HG03469 (cell line): ENCODE measurements around the gene DGKI.

Source experiments
- ATAC-seq: cut with Tn5 transposase; IDR thresholded peaks from one replicate; pipeline ENCODE4 v1.9.1; 2021; ENCODE audit warnings: mild to moderate bottlenecking, moderate library complexity, moderate number of reproducible peaks; ENCODE audit not compliant: unreplicated experiment

The DGKI gene

DNA sequence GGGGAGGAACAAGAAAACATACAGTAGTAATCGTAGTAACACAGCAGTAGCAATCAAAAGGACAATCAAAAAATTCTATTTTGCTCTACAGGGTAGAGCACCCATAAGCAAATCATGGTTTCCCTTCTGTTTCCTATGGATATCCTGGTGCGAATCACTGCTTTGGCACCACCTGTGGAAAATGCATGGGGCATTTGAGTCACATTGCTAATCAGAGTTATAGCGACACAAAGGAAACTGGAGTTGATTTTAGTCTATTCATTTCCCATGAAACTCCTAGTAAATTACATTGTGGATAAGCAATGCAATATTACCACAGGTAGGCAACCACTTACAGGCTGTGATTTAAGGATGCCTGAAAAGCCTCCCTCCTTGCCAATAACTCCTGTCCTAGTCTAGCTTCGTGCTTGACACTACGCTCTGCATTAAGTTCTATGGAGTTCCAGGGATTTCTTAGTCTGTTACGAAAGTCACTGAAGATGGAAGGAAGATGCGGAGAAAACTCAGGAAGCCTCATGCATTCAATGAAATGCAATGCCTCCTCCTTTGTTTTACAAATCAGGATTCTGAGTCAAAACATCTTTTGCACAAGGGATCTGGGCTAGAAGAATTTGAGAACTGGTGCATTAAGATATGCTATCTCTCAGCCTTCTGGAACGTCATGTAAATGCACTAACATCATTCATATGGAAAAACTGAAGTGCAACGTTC, 188.4 kb downstream of the DGKI start:
- no peak for ATAC-seq

DNA sequence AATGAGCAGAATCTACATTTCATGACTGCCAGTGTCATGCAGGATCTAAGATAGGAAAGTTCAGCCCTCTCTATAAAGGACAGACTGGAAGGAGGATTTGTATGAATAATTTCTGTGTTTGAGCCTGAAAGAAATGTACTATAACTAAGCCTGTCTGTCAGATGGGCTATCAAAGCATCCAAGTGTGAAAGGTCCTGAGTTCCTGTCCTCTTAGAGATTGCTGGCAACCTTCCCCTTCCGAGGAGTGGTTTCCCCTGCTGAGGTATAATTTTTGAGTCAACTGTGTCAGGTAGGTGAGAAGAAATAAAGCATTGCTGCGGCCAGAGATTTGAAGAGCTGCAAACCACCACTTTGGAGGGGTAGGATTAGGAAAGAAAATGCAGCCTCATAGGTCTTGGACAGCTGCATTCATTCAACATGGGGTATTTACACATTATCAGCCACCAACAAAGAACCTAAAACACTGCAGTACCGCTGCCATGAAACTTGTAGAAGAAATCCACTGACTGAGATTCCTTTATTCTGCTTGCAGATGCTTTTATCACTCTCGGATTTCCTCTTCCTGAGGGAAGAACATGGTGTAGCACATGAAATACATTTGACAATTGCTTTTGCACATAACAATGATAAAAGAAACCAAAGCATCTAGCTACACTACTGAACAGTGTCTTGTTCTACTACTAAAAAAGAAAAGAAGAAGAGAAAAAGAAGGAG, 189.1 kb downstream of the DGKI start:
- ATAC-seq: no peak

DNA sequence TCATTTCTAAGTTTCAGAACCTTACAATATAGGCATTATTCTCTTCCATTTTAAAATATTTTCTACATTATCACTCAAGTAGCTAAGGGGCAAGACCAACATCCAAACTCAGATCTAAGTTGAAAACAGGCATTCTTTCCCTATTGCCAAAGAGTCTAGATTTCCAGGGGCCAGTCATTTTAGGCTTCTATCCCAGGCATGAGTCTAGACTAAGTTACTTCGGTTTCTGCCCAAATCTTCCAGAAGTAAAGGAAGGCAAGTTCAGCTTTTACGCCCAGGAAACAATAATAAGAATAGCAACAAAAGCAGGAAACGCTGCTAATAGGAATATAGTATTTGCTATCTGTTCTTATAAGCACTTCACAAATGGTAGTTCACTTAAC, 189.9 kb downstream of the DGKI start:
- ATAC-seq: no peak

DNA sequence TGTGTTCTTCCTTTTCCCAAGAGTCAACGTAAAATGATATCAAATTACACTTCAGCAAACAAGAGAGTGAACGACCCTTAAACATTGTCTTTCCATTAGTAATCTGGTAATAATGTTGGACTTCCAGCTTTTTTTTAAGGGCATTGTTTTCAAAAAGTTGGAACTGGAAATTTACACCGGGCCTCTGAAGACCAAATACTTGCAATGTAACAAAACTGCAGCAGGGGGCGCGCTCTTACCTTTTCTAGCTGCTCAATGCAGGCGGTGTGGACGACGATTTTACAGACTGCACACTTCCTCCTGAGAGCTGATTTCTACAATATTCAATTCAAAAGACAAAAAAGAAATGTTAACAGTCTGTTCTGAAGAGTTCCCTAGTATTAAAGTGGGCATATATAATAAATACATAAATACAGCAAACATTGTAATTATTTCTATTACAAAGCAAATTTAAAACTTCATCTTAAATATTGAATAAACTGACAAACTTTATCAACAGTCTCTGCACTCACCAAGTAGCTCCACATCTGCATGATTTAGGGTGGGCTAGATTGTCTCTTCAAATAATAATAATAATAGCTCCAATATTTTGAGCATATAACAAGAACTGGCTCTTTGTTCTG, 190.4 kb downstream of the DGKI start:
- peak; percentile 55 for ATAC-seq

DNA sequence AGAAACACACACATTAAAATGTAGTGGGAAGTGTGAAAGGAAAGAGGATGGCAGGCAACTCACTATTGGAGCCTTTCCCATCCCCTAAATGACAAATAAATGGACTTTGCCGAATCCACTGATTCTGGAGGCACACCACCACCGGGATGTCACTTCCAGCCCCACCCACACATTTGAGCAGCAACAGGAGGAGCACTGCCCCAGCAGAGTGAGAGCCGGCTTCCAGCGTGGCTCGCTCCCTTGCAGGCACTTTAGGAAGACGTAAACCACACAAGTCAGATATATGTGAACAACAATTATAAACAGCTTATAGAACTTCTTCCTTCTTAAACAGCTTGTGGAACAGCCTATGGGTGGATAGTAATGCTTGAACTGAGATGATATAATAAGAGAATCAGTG, 191.0 kb downstream of the DGKI start:
- ATAC-seq: no peak

DNA sequence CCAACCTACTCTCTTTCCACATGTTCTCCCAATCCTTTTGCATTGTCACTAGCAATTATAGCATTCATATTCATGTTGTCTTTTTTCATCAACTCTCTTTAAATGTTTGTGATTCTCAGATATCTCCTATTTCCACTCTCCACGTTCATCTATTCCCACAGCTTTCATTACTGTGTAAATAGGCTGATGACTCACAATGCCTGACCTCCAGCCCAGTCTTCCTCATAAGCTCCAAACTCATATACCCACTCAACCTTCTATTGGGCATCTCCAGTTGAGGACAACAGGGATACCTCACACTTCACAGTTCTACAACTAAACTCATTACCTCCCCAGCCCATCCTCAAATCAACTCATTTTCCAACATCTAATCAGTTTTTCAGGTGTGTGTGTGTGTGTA, 194.1 kb downstream of the DGKI start:
- ATAC-seq: no peak

DNA sequence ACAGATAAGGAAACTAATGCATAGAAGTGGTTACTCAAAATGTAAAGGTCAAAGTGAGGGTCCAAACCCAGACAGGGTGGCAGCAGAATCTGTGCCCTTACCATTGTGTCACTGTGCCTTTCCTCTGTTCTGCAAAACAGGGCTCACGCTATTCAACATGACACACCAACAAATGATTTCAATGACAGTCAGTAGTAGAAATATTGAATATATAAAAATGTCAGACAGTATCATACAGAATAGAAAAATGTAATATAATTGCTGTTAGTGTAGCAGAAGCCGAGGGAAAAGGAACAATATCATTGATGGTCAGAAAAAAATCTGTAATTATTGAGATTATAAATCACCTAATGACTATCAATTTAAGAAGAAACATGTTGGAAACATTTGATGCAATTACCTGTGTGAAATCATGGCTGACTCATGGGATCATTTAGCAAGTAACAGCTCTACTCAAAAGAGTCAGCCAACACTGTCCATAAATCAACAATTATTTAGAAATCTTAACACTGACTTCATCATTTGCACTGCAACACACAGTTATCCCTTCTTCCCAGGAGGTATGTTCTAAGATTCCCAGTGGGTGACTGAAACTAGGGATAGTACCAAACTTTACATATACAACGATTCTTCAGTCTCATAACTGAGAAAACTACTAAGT, 198.7 kb downstream of the DGKI start:
- ATAC-seq: no peak

DNA sequence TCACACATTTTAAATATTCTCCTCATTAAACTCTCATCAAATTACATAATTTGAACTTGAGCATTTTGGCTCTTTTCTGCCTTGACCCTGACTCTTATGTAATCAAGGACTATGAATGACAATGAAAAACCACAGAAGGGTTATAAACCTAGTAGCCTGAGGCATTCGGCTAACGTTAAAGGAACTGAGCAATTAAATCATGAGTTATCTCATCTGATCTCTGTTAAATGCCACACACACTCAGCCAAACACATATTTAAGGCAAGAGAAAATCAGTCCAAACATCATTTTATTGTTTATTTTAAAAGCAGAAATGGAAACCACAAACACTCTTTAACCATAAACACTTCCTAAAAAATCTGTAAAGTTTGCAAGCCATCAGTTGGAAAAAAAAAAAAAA, 204.3 kb downstream of the DGKI start:
- no peak for ATAC-seq

DNA sequence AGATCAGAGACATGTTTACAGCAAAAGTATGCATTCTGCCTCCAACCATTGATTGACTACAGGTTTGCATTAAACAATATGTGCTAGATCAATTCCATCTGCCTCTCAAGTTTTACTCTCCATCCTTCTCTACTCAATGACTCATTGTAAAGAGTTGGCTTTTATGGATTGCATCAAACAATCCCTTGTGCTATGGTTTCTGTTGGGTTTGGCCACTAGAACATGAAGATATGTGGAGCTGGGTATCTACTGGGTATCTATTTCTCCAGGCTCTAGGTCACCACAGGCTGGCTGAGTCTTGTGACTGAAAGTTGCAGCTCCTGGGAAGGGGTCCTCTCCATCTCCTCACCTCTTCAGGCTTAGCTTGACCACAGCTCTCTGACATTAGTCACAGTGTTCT, 204.7 kb downstream of the DGKI start:
- ATAC-seq: no peak

DNA sequence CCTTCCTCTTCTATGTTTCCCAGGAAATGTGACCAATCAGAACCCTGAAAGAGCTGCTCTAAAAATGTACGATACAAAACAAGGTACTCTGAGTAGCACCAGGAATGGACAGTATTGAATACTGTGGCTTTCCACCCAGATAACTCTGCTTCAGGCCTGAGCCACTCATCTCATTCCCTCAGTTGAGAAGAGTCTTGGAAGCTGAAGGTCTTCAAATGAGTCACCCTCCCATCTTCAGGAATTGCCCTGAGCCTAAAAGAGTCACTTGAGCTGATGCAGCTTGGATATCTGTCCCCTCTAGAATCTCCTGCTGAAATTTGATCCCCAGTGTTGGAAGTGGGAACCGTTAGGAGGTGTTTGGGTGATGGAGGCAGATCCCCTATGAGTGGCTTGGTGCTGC, 210.4 kb downstream of the DGKI start:
- no peak for ATAC-seq

DNA sequence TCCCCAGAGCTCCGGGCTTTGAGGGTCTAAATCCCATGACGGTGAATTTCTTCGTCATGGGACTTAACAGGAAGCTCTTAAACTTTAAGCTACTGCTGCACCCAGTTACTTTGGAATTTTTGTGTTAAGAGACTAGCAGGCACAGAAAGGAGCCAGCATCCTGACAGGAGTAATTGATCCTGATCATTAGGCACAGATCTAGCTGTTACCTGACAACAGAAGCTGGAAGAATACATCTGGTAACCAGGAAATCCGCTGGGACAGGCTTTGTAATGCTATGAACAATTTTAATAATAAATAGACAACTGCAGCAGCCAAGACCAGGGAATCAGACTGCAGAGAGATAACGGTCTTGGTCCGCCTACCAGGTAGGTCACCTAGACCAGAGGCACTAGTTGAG, 210.9 kb downstream of the DGKI start:
- no peak for ATAC-seq

DNA sequence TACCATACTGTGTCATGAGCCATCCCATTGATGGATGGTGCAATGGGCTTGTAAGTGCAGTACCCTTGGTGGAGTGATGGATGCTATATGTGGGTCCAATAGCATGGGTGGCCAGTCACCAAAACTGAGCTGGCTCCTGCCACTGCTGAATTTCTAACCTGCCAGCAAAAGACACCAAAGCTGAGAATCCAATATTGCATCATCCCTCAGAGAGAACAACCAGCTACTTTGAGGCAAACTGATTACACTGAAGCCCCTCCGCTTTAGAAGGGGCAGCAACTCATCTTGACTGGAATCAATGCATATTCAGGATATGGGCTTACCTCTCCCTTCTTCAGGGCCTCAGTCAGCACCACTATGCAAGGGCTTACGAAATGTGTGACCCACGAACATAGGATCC, 211.6 kb downstream of the DGKI start:
- ATAC-seq: no peak

DNA sequence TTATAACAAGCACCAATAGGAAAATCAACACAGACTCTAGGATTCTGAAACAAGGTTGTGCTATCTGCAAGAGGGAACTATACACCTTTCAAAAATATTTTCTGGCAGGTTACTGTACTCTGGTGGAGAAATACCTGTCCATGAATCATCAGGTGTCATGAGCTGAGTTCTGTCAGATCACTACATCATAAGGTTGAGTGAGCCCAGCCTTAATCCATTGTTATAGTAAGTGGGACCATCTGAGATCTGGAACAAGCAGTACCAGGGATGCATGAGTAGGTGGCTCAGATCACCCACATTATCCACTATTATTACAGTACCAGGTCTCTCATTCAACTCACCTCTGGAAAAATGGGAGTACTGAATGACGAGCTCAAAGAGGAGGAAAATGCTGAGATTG, 212.4 kb downstream of the DGKI start:
- ATAC-seq: no peak

DNA sequence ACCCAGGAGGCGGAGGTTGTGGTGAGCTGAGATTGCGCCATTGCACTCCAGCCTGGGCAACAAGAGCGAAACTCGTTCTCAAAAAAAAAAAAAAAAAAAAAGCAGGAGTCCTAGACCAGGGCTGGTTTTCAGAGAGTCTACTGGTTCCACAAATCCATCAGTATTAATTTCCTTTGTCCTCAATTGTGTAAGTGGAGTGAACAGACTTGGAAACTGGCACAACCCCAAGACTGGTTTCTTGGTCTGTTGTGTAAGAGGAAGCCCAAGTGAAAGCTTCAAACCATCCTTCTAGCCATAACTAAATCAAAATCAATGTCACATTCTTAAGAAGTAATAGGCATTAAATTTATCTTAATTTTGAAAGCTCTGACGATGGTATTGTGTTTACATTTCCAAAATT, 213.6 kb downstream of the DGKI start:
- ATAC-seq: no peak

DNA sequence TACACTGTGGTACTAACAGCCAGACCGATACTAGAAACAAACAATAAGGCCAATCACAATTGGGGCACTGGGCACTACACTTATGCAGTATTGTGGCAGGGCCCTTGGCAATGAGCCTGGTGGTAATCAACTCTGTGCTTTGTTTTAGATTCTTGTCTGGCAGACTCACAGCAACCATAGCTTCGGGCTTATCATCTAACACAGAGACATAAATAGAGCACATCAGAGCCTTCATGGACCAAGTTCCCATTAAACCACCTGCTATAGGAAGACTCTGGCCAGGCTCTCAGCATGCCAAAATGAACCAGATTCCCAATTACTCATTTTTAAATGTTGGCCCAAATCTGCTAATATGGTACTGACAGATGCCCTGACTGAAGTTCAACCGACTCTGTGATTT, 218.6 kb downstream of the DGKI start:
- ATAC-seq: no peak

DNA sequence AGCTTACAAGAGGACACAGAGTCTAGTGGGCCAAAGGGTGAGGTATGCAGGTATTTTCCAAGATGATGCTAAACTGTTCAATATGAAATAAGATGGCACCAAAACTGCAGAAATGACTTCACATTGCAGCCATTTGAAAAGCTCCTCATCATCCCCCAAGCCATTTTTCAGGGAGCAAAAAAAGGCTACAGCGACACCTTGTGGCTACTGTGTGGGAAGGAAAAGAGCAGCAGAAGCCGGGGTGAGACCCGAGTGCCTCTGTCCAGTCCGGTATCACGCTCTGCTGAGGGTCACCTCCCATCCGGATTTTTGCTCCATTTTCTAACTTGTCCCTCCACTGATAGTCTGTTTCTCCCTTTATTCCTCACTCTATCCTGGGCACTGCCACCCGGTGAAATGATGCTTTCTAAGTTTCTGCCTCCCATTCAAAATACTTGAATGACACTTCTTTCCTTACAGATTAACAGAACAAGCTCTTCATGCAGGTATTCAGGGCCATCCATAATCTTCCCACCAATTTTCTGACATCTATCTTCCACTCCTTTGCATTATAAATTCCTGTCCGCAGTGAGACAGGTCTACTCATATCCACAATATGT, 220.2 kb downstream of the DGKI start:
- peak; percentile 55 for ATAC-seq

DNA sequence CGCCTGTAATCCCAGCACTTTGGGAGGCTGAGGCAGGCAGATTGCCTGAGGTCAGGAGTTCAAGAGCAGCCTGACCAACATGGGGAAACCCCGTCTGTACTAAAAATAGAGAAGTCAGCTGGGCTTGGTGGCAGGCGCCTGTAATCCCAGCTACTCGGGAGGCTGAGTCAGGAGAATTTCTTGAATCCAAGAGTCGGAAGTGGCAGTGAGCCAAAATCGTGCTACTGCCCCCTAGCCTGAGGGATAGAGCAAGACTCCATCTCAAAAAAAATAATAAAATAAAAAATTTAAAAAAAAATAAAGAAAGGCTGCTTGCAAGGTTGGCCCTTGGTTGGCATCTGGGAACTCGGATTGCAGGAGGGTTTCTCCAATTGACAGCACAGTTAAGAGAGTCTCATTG, 221.6 kb downstream of the DGKI start:
- ATAC-seq: no peak

DNA sequence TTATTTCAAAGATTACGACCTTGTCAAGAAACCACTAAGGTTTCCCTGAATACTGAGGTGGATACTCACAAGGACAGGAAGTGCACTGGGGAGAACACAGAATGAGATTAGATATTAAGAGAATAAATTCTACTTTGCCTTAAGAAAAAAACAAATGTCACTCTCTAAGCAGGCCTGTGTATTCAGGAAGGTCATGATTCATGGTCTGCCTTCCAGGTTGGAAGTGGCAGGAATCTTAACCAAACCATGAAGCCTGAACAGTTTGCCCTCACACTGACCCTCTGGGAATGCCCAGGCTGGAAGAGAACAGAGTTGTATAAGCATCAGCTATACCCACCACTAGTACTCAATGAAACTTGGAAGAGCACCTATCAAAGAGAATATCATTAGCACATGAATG, 227.6 kb downstream of the DGKI start:
- no peak for ATAC-seq

DNA sequence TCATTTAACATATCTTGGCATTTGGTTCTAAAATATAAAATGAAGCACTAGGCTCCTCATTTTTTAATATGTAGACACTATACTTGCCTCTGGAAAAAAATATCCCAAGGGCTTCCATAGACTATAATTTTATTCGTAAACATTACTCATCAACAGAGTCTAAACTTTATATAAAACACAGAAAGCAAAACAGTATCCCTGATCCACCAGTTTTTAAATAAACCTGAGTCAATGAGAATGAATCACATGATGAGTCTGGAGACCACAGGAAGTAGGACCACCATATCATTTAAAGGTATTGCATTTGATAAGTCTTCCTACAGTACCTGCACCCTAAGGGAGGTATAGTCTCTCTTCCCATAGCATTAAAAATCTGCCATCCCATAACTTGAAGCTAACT, 228.0 kb downstream of the DGKI start:
- ATAC-seq: no peak

DNA sequence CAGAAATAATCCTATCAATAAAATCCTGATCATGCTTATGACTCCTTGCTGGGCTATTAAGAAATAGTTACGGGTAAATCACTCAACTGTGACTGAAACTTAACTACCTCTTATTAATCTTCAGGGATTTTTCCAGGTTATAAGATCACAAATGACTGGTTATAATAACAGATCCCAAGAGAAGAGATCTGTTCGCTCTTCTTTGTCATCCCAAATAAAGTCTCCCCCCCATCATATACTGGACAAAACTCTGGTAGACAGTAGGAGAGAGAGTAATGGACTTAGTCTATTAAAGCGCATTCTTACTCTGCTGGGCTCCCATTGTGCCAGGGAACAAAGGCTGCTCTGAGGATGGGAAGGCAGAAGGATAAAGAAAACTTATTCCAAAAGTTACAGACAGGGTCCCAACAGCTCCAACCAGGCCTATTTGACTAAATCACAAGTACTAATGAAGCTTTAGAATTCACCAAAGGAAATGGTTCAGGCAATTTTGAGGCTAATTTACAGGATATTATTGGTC, 233.7 kb downstream of the DGKI start:
- no peak for ATAC-seq

DNA sequence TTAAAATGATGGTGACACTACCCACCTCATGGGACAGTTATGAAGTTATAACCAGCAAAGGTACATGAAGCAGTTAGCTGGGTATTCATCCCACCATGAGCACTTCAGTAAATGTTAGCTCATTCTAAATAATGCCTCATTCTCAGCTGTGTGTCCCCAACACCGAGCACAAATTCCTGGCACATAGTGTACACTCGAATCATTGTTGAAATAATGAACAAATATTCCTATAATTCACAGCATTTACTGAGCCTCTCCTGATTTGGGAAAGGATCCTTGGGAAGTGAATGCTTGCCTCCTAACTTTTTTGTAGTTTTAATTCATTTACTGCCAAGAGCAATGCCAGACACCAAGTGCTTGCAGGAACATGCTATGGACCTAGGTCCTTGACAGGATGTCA, 235.2 kb downstream of the DGKI start:
- no peak for ATAC-seq
